Measurements from ENCODE around the gene TWIST2. TPM values are rescaled to one million over a fixed set of nuclear protein-coding genes. Genes with fewer than 3 reads are reported as not detected.
A peak's percentile ranks its signal among the peaks of the same experiment; 100 is the strongest.

TWIST2 gene
- total and polyA plus RNA-seq, 11 donors: 0.39 to 10.9 (median 1.4) TPM

GRCh38 chr2:238907717-238908173 lies 59.9 kb downstream of the TWIST2 start:
- intact Hi-C loops (cut with DNase I): no loop called here
- no peak for ATAC-seq
- Histone ChIP-seq H3K27me3 (no peaks in the 10 kb centered on the region), H3K9me3 (no peaks in the 10 kb centered on the region), H3K4me1 (peaks cover 0 to 7% (median 0%) of the 10 kb centered on the region in 12 donors), H3K4me3 (no peak overlapping the region), H3K27ac (no peak overlapping the region), H3K36me3 (no peaks in the 10 kb centered on the region)
- 87 to 97% (median 95%) methylated on average over 5 of the region's 5 CpGs for WGBS, 4 donors
- DNase-seq: no peak
- no peak for TF ChIP-seq POLR2A (IDR thresholded peaks at IDR 0.05)

GRCh38 chr2:238908960-238909951 lies 61.4 kb downstream of the TWIST2 start:
- H3K27me3 ChIP-seq: no peaks in the 10 kb centered on the region
- H3K36me3 ChIP-seq: no peaks in the 10 kb centered on the region
- no peaks in the 10 kb centered on the region for H3K9me3 ChIP-seq
- ATAC-seq (peak in 3 of 4 donors; percentile 46 to 56 (median 47)), DNase-seq (peak in 2 of 5 donors; percentile 43 to 70)
- intact Hi-C loops (cut with DNase I): no loop called here
- WGBS, 4 donors: 50 to 68% (median 52%) methylated on average over 24 to 43 of the region's 43 CpGs
- peaks cover 0 to 7% (median 0%) of the 10 kb centered on the region in 12 donors for H3K4me1 ChIP-seq
- TF ChIP-seq POLR2A (IDR thresholded peaks at IDR 0.05): no peak
- no peak for TF ChIP-seq CTCF (IDR thresholded peaks at IDR 0.05)
- no peak overlapping the region for H3K4me3 ChIP-seq
- peak overlapping the region in 1 of 12 donors; percentile 9 for H3K27ac ChIP-seq

- Histone ChIP-seq H3K27me3 (peaks cover 0 to 5% (median 0%) of the 10 kb centered on the region in 9 donors), H3K4me1 (peaks cover 0 to 7% (median 0%) of the 10 kb centered on the region in 12 donors), H3K36me3 (no peaks in the 10 kb centered on the region), H3K4me3 (no peak overlapping the region), H3K27ac (no peak overlapping the region), H3K9me3 (peaks cover 0 to 8% (median 0%) of the 10 kb centered on the region in 12 donors)
- intact Hi-C loops (cut with DNase I): no loop called here
- ATAC-seq: no peak
- DNase-seq: peak in 1 of 5 donors; percentile 6
- WGBS, 4 donors: 92 to 97% (median 93%) methylated on average over 6 to 10 of the region's 10 CpGs
- no peak for TF ChIP-seq CTCF (IDR thresholded peaks at IDR 0.05)
- no peak for TF ChIP-seq POLR2A (IDR thresholded peaks at IDR 0.05)
These were observed 63.0 kb downstream of the TWIST2 start for GRCh38 chr2:238910751-238911351.

GRCh38 chr2:238911376-238912227 lies 63.7 kb downstream of the TWIST2 start:
- WGBS, 4 donors: 81 to 91% (median 83%) methylated on average over 17 to 21 of the region's 21 CpGs
- Histone ChIP-seq H3K9me3 (peaks cover 0 to 8% (median 0%) of the 10 kb centered on the region in 12 donors), H3K4me1 (peaks cover 0 to 7% (median 0%) of the 10 kb centered on the region in 12 donors), H3K4me3 (no peak overlapping the region), H3K27ac (no peak overlapping the region), H3K27me3 (peaks cover 0 to 5% (median 0%) of the 10 kb centered on the region in 9 donors), H3K36me3 (no peaks in the 10 kb centered on the region)
- intact Hi-C loops (cut with DNase I): no loop called here
- no peak for TF ChIP-seq CTCF (IDR thresholded peaks at IDR 0.05)
- TF ChIP-seq POLR2A (IDR thresholded peaks at IDR 0.05): no peak
- DNase-seq: peak in 1 of 5 donors; percentile 15
- ATAC-seq: no peak
